Thoracic aorta (tissue), 2 donors: Measurements from ENCODE around the gene INAVA. TPM values are rescaled to one million over a fixed set of nuclear protein-coding genes. Genes with fewer than 3 reads are reported as not detected.

Experiments used
- ATAC-seq: fragments of 150-250 bp; one replicate; pipeline ENCODE4 v1.8.0; 2017; ENCODE audit warnings: low read depth; ENCODE audit not compliant: insufficient number of reproducible peaks, low FRiP score
- DNase-seq: peaks from one replicate; pipeline ENCODE4 v3.0.0-alpha.2; 2020; ENCODE audit warnings: low spot score
- H3K27ac ChIP-seq, 2 donors: fragments of 200-600 bp; sonication (generic); 1 replicate in 1 of 2; 2 replicates in 1 of 2; pipeline ENCODE4 v1.5.1; 2016; ENCODE audit warnings: mild to moderate bottlenecking in 2 of 2, moderate library complexity in 2 of 2
- H3K27me3 ChIP-seq: fragments of 200-600 bp; sonication (generic); replicated peaks from 2 replicates; pipeline ENCODE4 v1.6.0; 2016; ENCODE audit warnings: mild to moderate bottlenecking; ENCODE audit not compliant: insufficient read depth
- H3K36me3 ChIP-seq: fragments of 200-600 bp; sonication (generic); one replicate; pipeline ENCODE4 v1.5.1; 2016
- H3K4me1 ChIP-seq, 2 donors: fragments of 200-600 bp; sonication (generic); 1 replicate in 1 of 2; 2 replicates in 1 of 2; pipeline versions ENCODE4 v1.5.1 to v1.6.0; 2016; ENCODE audit warnings: low read depth in 2 of 2, mild to moderate bottlenecking in 1 of 2; ENCODE audit not compliant: control insufficient read depth in 1 of 2
- H3K4me3 ChIP-seq: fragments of 200-600 bp; sonication (generic); 2 replicates; pipeline ENCODE4 v1.5.1; 2016; ENCODE audit warnings: mild to moderate bottlenecking
- H3K9me3 ChIP-seq: fragments of 200-600 bp; sonication (generic); 2 replicates; pipeline ENCODE4 v1.5.1; 2016
- CTCF ChIP-seq: fragments of 200-600 bp; sonication (generic); IDR thresholded peaks from one replicate; pipeline ENCODE4 v1.5.1; 2019; ENCODE audit warnings: antibody characterized with exemption
- total RNA-seq, 2 donors: library from RNA; depleted of rRNA; stranded (reverse); fragments of >200 nt; gene quantifications; one replicate each; pipeline versions ENCODE4 v1.1.0 to v1.2.3, GENCODE V29; 2016

INAVA gene
- total RNA-seq, 2 donors from 2014 or later, result 1.8 to 3.5 TPM

GRCh38 chr1:200887036-200887435 lies 7.7 kb upstream of the INAVA start:
- H3K4me3 ChIP-seq, result no peak overlapping the region
- H3K27ac ChIP-seq, result no peak overlapping the region
- no peaks in the 10 kb centered on the region for H3K36me3 ChIP-seq
- no peaks in the 10 kb centered on the region for H3K27me3 ChIP-seq
- no peaks in the 10 kb centered on the region for H3K9me3 ChIP-seq
- no peak for DNase-seq
- TF ChIP-seq CTCF, result no peak
- no peak for ATAC-seq
- peaks cover 3 to 16% of the 10 kb centered on the region in 2 donors for H3K4me1 ChIP-seq

- no peaks in the 10 kb centered on the region for H3K36me3 ChIP-seq
- no peaks in the 10 kb centered on the region for H3K9me3 ChIP-seq
- no peak overlapping the region for H3K4me3 ChIP-seq
- no peak for TF ChIP-seq CTCF
- DNase-seq, result no peak
- peaks cover 3 to 16% of the 10 kb centered on the region in 2 donors for H3K4me1 ChIP-seq
- ATAC-seq, result no peak
- no peaks in the 10 kb centered on the region for H3K27me3 ChIP-seq
- no peak overlapping the region for H3K27ac ChIP-seq
Observed at GRCh38 chr1:200887772-200888348, 6.8 kb upstream of the INAVA start.

- H3K27me3 ChIP-seq, result no peaks in the 10 kb centered on the region
- H3K36me3 ChIP-seq, result no peaks in the 10 kb centered on the region
- peaks cover 3 to 16% of the 10 kb centered on the region in 2 donors for H3K4me1 ChIP-seq
- H3K9me3 ChIP-seq, result no peaks in the 10 kb centered on the region
- TF ChIP-seq CTCF, result no peak
- no peak overlapping the region for H3K27ac ChIP-seq
- no peak overlapping the region for H3K4me3 ChIP-seq
- ATAC-seq, result no peak
- no peak for DNase-seq
Observed at GRCh38 chr1:200888349-200888838, 6.3 kb upstream of the INAVA start.

GRCh38 chr1:200889571-200889970 lies 5.1 kb upstream of the INAVA start:
- Histone ChIP-seq H3K9me3 (no peaks in the 10 kb centered on the region), H3K27me3 (no peaks in the 10 kb centered on the region), H3K4me1 (peaks cover 3 to 16% of the 10 kb centered on the region in 2 donors), H3K4me3 (no peak overlapping the region), H3K27ac (no peak overlapping the region), H3K36me3 (no peaks in the 10 kb centered on the region)
- DNase-seq, result no peak
- ATAC-seq, result no peak
- TF ChIP-seq CTCF, result no peak

GRCh38 chr1:200890027-200890426 lies 4.7 kb upstream of the INAVA start:
- no peaks in the 10 kb centered on the region for H3K27me3 ChIP-seq
- ATAC-seq (no peak), DNase-seq (no peak)
- no peak overlapping the region for H3K4me3 ChIP-seq
- H3K9me3 ChIP-seq, result no peaks in the 10 kb centered on the region
- peaks cover 3 to 16% of the 10 kb centered on the region in 2 donors for H3K4me1 ChIP-seq
- no peak overlapping the region for H3K27ac ChIP-seq
- no peaks in the 10 kb centered on the region for H3K36me3 ChIP-seq
- no peak for TF ChIP-seq CTCF
